Panc1 (cell line): ENCODE data around the gene PTPRJ. TPM values are rescaled to one million over a fixed set of nuclear protein-coding genes. Genes with fewer than 3 reads are reported as not detected.

Source experiments
- ATAC-seq: fragments of 200-7000 bp; cut with Tn5 transposase; 2 replicates; pipeline ENCODE4 v1.9.1; 2020; ENCODE audit warnings: mild to moderate bottlenecking, moderate library complexity
- BruUV-seq: library from RNA; stranded (reverse); fragments of 400-500 nt; replicated peaks from 2 replicates; lab custom pipeline; 2021; lab: Mats Ljungman, UMichigan
- CTCF ChIA-PET: fragments of 300-600 bp; sonication (Branson Sonifier 250); formaldehyde crosslinking; loops from one replicate; lab custom pipeline; 2022; ENCODE audit warnings: antibody characterized with exemption; lab: Charles Lee
- POLR2A ChIA-PET: fragments of 300-600 bp; sonication (Branson Sonifier 250); formaldehyde crosslinking; loops from one replicate; lab custom pipeline; 2022; ENCODE audit warnings: antibody characterized with exemption; lab: Charles Lee
- DNase-seq: peaks from one replicate; pipeline ENCODE4 v3.0.0-alpha.2; 2010; ENCODE audit warnings: low read depth, low spot score
- H3K27ac ChIP-seq: 2 replicates; pipeline ENCODE4 v1.5.1; 2011; ENCODE audit warnings: mild to moderate bottlenecking, low read length, inconsistent platforms
- H3K27me3 ChIP-seq: fragments of 200-500 bp; sonication (Bioruptor generic); 2 replicates; pipeline ENCODE4 v1.6.0; 2014; ENCODE audit warnings: low read length, inconsistent platforms; ENCODE audit not compliant: control insufficient read depth, insufficient read depth
- H3K36me3 ChIP-seq: fragments of 200-500 bp; sonication (Bioruptor generic); 2 replicates; pipeline ENCODE4 v1.5.1; 2014; ENCODE audit warnings: inconsistent platforms, mild to moderate bottlenecking, low read length, moderate library complexity; ENCODE audit not compliant: control insufficient read depth, insufficient read depth
- H3K4me1 ChIP-seq: 2 replicates; pipeline ENCODE4 v1.5.1; 2011; ENCODE audit warnings: inconsistent platforms, mild to moderate bottlenecking, low read length, moderate library complexity; ENCODE audit not compliant: control insufficient read depth, insufficient read depth
- H3K4me3 ChIP-seq, 2 experiments: 2 replicates each; pipeline ENCODE4 v1.5.1; 2011 to 2012; ENCODE audit warnings: low read depth in 2 of 2, low read length in 2 of 2, mild to moderate bottlenecking in 2 of 2, inconsistent platforms in 1 of 2, moderate library complexity in 1 of 2
- H3K9me3 ChIP-seq: fragments of 200-500 bp; sonication (Bioruptor generic); 2 replicates; pipeline ENCODE4 v1.5.1; 2014; ENCODE audit warnings: low read depth, mild to moderate bottlenecking, inconsistent platforms, low read length, moderate library complexity; ENCODE audit not compliant: control insufficient read depth, insufficient read depth
- POLR2AphosphoS5 ChIP-seq: IDR thresholded peaks from 2 replicates; pipeline ENCODE4 v1.6.1; 2012; ENCODE audit warnings: mild to moderate bottlenecking, low read depth, low read length, moderate library complexity
- SIN3A ChIP-seq: IDR thresholded peaks from 2 replicates; pipeline ENCODE4 v1.6.1; 2012; ENCODE audit warnings: low read depth, mild to moderate bottlenecking, low read length, moderate library complexity, borderline replicate concordance; ENCODE audit not compliant: insufficient read depth
- TCF7L2 ChIP-seq: IDR thresholded peaks from 2 replicates; pipeline ENCODE4 v1.6.1; 2011; ENCODE audit warnings: mild to moderate bottlenecking, low read depth, low read length, inconsistent platforms
- in situ Hi-C: cut with HindIII; loops from 2 replicates; pipeline ENCODE4 v1.10.0; 2016; ENCODE audit warnings: low sequenced_read_pairs, low pct_unique_long_range_greater_than_20kb
- intact Hi-C: fragments of 100-400 bp; cut with micrococcal nuclease; formaldehyde crosslinking; loops from one replicate; pipeline ENCODE4 v1.10.0; 2022; ENCODE audit not compliant: unreplicated experiment
- total RNA-seq: library from RNA; stranded (reverse); gene quantifications from one replicate; pipeline ENCODE4 v1.2.1, GENCODE V29; 2021; ENCODE audit not compliant: unreplicated experiment
- TF ChIP-seq, protein P1 (sequence below): fragments of 450-650 bp; IDR thresholded peaks from 2 replicates; pipeline ENCODE4 v1.5.1; 2017; ENCODE audit warnings: mild to moderate bottlenecking
- TF ChIP-seq, protein P2 (sequence below), 2 experiments: IDR thresholded peaks; 2 replicates each; pipeline ENCODE4 v1.6.1; 2011 to 2012; ENCODE audit warnings: low read depth in 2 of 2, control low read depth in 1 of 2, low read length in 1 of 2, mild to moderate bottlenecking in 1 of 2, moderate library complexity in 1 of 2; ENCODE audit not compliant: insufficient read depth in 1 of 2

Gene PTPRJ
- total RNA-seq, 1 experiment from 2014 or later: 73.6 TPM

- ATAC-seq (no peak), DNase-seq (no peak)
- ChIA-PET CTCF (no interaction called here), POLR2A (interaction anchor here (0.6 kb wide), 1 partner anchor 274 kb away, joined by 3 read pairs; no protein-coding TSS in a partner anchor)
- H3K27me3 ChIP-seq: no peaks in the 10 kb centered on the region
- no peaks in the 10 kb centered on the region for H3K9me3 ChIP-seq
- intact Hi-C loops (no loop called here), in situ Hi-C loops (no loop called here)
- BruUV-seq: no TSS peak
- no peak for TF ChIP-seq TCF7L2
- TF ChIP-seq, protein P1, sequence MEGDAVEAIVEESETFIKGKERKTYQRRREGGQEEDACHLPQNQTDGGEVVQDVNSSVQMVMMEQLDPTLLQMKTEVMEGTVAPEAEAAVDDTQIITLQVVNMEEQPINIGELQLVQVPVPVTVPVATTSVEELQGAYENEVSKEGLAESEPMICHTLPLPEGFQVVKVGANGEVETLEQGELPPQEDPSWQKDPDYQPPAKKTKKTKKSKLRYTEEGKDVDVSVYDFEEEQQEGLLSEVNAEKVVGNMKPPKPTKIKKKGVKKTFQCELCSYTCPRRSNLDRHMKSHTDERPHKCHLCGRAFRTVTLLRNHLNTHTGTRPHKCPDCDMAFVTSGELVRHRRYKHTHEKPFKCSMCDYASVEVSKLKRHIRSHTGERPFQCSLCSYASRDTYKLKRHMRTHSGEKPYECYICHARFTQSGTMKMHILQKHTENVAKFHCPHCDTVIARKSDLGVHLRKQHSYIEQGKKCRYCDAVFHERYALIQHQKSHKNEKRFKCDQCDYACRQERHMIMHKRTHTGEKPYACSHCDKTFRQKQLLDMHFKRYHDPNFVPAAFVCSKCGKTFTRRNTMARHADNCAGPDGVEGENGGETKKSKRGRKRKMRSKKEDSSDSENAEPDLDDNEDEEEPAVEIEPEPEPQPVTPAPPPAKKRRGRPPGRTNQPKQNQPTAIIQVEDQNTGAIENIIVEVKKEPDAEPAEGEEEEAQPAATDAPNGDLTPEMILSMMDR: no peak
- peak overlapping the region; percentile 19; the same call in 1 of the 2 replicates for H3K27ac ChIP-seq
- H3K36me3 ChIP-seq: no peaks in the 10 kb centered on the region
- H3K4me3 ChIP-seq: no peak overlapping the region
- peaks cover 85% of the 10 kb centered on the region for H3K4me1 ChIP-seq
Measured at GRCh38 chr11:47994417-47994816, 14.1 kb downstream of the PTPRJ start.

GRCh38 chr11:47995360-47995769, 15.0 kb downstream of the PTPRJ start:
- BruUV-seq: no TSS peak
- H3K4me1 ChIP-seq: peaks cover 80% of the 10 kb centered on the region

More at GRCh38 chr11:47995360-47995769, 15.0 kb downstream of the PTPRJ start:
- Histone ChIP-seq H3K27me3 (no peaks in the 10 kb centered on the region), H3K4me3 (no peak overlapping the region), H3K36me3 (no peaks in the 10 kb centered on the region), H3K27ac (no peak overlapping the region; the same call in 1 of the 2 replicates), H3K9me3 (no peaks in the 10 kb centered on the region)
- intact Hi-C loops (no loop called here), in situ Hi-C loops (no loop called here)
- ChIA-PET POLR2A (no interaction called here), CTCF (no interaction called here)
- TF ChIP-seq, protein P2, sequence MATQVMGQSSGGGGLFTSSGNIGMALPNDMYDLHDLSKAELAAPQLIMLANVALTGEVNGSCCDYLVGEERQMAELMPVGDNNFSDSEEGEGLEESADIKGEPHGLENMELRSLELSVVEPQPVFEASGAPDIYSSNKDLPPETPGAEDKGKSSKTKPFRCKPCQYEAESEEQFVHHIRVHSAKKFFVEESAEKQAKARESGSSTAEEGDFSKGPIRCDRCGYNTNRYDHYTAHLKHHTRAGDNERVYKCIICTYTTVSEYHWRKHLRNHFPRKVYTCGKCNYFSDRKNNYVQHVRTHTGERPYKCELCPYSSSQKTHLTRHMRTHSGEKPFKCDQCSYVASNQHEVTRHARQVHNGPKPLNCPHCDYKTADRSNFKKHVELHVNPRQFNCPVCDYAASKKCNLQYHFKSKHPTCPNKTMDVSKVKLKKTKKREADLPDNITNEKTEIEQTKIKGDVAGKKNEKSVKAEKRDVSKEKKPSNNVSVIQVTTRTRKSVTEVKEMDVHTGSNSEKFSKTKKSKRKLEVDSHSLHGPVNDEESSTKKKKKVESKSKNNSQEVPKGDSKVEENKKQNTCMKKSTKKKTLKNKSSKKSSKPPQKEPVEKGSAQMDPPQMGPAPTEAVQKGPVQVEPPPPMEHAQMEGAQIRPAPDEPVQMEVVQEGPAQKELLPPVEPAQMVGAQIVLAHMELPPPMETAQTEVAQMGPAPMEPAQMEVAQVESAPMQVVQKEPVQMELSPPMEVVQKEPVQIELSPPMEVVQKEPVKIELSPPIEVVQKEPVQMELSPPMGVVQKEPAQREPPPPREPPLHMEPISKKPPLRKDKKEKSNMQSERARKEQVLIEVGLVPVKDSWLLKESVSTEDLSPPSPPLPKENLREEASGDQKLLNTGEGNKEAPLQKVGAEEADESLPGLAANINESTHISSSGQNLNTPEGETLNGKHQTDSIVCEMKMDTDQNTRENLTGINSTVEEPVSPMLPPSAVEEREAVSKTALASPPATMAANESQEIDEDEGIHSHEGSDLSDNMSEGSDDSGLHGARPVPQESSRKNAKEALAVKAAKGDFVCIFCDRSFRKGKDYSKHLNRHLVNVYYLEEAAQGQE (IDR thresholded peaks at IDR 0.05; ENCODE audit: insufficient read depth in 1 of 2, low read depth in 2 of 2, low read length in 1 of 2): no peak
- TF ChIP-seq SIN3A (no peak), TCF7L2 (no peak), POLR2AphosphoS5 (no peak)
- TF ChIP-seq, protein P1: no peak
- no peak for DNase-seq
- no peak for ATAC-seq
